ENCODE measurements around the gene EGFR.

The EGFR gene

DNA sequence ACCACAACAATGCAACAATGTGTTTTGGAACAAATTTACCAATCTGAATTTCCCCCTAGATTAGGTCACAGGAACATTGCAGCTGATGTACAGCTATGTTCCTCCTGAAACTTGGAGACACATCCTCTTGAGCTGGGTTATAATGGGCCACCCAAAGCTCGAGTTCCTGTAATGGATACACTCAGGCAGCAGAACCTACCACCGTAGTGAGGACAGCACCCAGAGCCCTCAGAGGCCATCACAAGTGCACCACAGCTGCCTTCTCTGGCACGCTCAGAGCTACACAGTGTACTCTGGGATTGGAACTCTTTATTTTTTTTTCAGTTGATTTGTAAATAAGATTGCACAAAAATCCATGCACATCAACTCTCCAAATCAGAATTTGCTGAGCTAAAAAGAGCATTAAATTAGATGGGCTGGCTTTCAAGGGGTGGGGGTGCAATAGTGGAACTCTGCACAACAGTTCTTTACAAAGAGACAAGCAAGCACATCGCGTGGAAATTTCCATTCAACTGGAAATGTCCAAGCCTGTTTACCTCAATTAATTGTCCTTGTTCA lies 56.7 kb downstream of the EGFR start:
- CTCF ChIA-PET = interaction anchor here (0.7 to 2.5 kb wide), 6 partner anchors 8 to 302 kb away, joined by 3 to 17 read pairs (median 4); no protein-coding TSS in a partner anchor
- POLR2A ChIA-PET = interaction anchor here (0.6 kb wide), 1 partner anchor 14 kb away, joined by 3 read pairs; no protein-coding TSS in a partner anchor
- DNase-seq (ENCODE audit: low read depth, low spot score) = no peak
- no peak overlapping the region for H3K4me3 ChIP-seq (ENCODE audit: low read depth, low read length)
- TF ChIP-seq CTCF (IDR thresholded peaks at IDR 0.05; ENCODE audit: insufficient read depth, low read length, missing control alignments) = no peak

DNA sequence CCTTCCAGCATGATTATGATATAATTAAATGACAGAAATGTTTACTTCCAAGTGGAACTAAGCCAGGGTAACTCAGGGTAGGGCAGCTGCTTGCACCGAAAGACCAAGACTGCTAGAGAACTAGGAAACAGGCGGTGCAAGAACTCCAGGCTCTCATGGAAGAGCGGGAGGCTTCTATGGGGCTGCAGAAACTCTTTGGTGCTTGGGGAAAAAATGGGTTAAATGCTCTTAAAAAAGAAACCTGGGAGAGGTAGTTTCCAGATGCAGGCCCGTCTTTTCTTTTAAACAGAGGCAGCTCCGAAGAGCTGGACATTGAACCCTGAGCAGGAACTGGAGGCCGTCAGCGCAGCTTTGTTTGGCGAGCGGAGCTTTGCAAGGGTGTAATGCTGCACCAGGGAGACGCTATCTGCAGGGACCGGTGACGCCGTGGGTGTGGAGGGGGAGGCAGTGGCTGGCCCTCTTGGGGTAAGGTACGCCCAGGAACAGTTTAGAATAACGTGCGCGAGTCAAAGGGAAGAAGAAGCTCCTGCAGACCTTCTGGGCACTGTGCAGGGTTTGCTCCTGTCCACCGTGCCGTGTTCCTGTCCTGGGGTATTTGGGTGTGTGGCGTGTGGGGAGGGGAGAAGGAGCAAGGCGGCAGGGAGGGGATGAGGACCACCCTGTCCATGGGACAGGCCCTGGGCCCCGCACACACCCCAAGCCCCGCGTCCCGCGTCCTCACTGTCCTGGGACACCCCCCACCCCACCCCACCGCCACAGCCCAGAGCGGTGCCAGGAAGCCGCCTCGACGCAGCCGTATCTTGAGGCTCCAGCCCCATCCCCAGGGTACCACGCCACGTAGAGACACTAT lies 59.0 kb downstream of the EGFR start:
- DNase-seq (ENCODE audit: low read depth, low spot score) = no peak
- ChIA-PET POLR2A (no interaction called here), CTCF (no interaction called here)
- TF ChIP-seq CTCF (IDR thresholded peaks at IDR 0.05; ENCODE audit: insufficient read depth, low read length, missing control alignments) = no peak
- no peak overlapping the region for H3K4me3 ChIP-seq (ENCODE audit: low read depth, low read length)

- no peak overlapping the region for H3K4me3 ChIP-seq (ENCODE audit: low read depth, low read length)
- ChIA-PET POLR2A (no interaction called here), CTCF (no interaction called here)
- no peak for DNase-seq (ENCODE audit: low read depth, low spot score)
- TF ChIP-seq CTCF (IDR thresholded peaks at IDR 0.05; ENCODE audit: insufficient read depth, low read length, missing control alignments) = no peak
Measured at GRCh38 chr7:55078465-55079372, 59.9 kb downstream of the EGFR start.

DNA sequence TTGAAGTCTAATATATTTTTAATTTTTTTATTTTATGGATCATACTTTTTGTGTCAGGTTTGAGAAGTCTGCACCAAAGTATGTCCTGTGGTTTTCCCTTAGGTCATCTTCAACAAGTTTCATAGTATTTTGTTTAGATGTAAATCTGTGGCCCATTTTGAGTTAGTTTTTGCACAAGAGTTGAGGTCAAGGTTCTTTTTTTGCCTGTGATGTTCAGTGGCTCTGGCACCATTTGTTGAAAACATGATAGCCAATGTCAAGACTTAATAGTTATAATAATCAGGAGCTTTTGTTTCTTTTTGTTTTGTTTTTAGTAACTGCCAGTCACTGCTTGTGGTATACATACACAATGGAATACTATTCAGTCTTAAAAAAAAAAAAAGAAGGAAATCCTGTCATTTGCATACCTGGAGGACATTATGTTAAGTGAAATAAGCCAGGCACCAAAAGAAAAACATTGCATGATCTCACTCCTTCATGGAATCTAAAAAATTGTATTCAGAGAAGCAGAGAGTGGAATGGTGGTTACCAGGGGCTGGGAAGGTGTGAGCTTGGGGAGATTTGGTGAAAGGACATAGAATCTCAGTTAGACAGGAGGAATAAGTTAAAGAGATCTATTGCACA lies 61.3 kb downstream of the EGFR start:
- H3K4me3 ChIP-seq (ENCODE audit: low read depth, low read length) = no peak overlapping the region
- ChIA-PET CTCF (interaction anchor here (0.7 to 1.9 kb wide), 6 partner anchors 7 to 306 kb away, joined by 3 to 7 read pairs (median 4); no protein-coding TSS in a partner anchor), POLR2A (no interaction called here)
- TF ChIP-seq CTCF (IDR thresholded peaks at IDR 0.05; ENCODE audit: insufficient read depth, low read length, missing control alignments) = no peak
- DNase-seq (ENCODE audit: low read depth, low spot score) = no peak

DNA sequence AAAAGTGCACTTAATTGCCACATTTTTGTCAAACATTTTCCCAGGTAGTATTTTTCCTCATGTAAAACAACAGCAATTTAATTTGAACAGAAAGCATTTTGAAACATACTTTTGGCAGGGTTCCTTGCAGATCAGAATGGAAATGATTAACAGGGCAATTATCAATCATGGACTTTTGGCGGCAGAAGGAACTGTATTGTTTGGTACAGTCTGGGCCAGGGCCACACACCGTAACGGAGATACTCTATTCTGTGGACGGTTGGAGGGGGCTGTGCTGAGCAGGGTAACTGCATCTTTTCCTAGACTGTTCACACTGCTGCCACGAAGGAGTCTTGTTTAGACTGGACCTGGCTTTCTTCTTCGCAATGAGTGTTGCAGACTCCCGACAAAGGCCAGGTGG lies 62.3 kb downstream of the EGFR start:
- ChIA-PET CTCF (interaction anchor here (1.5 to 2.0 kb wide), 5 partner anchors 8 to 307 kb away, joined by 3 to 7 read pairs (median 5); no protein-coding TSS in a partner anchor), POLR2A (no interaction called here)
- DNase-seq (ENCODE audit: low read depth, low spot score) = no peak
- no peak overlapping the region for H3K4me3 ChIP-seq (ENCODE audit: low read depth, low read length)
- no peak for TF ChIP-seq CTCF (IDR thresholded peaks at IDR 0.05; ENCODE audit: insufficient read depth, low read length, missing control alignments)
